Measurements from ENCODE around the gene CC2D2A.

DNA sequence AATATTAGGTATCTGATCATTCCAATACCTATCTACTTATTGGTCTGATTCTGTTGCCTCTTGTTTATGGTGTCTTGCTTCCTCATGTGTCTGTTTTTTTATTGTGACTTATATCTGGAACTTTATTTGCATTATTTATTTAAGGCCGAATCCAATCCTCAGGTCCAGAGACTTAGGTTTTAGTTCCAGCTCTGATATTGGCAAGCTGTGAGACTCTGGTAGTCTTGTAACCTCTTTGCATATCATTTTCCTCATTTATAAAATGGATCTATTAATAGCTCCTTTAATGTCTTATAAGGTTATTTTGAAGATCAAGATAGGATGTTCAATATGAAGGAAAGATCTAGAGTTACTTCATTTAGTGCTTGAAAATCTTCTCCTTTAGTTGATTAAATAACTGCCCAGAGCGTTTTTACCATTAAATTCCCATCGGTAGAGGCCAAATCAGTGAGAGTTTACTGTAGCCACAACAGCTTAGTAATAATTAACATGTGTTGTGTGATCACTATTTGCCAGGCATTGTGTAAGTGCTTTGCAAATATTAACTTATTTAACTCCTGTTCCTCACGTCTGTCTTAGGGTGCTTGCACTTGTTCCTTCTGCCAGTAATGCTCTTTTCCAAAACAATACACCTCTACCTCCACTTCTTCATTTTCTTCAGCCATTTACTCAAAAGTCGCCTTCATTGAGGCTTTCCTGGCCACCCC is 82.2 kb downstream of the CC2D2A start:
- TF ChIP-seq CTCF (IDR thresholded peaks at IDR 0.05 in 2 of 3, conservative IDR thresholded peaks at IDR 0.05 in 1 of 3; ENCODE audit: borderline replicate concordance in 1 of 3, insufficient read depth in 1 of 3, low read depth in 2 of 3, low read length in 2 of 3): no peak
- no peak for TF ChIP-seq MAX (IDR thresholded peaks at IDR 0.05)
- no peak for TF ChIP-seq EZH2 (IDR thresholded peaks at IDR 0.05)
- no peak for TF ChIP-seq ZNF274 (IDR thresholded peaks at IDR 0.05; ENCODE audit: low read depth, low read length)
- no peak for TF ChIP-seq ELF1 (IDR thresholded peaks at IDR 0.05; ENCODE audit: borderline replicate concordance, low read depth)
- no peak for TF ChIP-seq POLR2A (IDR thresholded peaks at IDR 0.05; ENCODE audit: borderline replicate concordance, extremely low read depth, insufficient read depth, insufficient read length)
- TF ChIP-seq EZH2phosphoT487 (IDR thresholded peaks at IDR 0.05; ENCODE audit: borderline replicate concordance): no peak
- TF ChIP-seq, protein P1, sequence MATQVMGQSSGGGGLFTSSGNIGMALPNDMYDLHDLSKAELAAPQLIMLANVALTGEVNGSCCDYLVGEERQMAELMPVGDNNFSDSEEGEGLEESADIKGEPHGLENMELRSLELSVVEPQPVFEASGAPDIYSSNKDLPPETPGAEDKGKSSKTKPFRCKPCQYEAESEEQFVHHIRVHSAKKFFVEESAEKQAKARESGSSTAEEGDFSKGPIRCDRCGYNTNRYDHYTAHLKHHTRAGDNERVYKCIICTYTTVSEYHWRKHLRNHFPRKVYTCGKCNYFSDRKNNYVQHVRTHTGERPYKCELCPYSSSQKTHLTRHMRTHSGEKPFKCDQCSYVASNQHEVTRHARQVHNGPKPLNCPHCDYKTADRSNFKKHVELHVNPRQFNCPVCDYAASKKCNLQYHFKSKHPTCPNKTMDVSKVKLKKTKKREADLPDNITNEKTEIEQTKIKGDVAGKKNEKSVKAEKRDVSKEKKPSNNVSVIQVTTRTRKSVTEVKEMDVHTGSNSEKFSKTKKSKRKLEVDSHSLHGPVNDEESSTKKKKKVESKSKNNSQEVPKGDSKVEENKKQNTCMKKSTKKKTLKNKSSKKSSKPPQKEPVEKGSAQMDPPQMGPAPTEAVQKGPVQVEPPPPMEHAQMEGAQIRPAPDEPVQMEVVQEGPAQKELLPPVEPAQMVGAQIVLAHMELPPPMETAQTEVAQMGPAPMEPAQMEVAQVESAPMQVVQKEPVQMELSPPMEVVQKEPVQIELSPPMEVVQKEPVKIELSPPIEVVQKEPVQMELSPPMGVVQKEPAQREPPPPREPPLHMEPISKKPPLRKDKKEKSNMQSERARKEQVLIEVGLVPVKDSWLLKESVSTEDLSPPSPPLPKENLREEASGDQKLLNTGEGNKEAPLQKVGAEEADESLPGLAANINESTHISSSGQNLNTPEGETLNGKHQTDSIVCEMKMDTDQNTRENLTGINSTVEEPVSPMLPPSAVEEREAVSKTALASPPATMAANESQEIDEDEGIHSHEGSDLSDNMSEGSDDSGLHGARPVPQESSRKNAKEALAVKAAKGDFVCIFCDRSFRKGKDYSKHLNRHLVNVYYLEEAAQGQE (IDR thresholded peaks at IDR 0.05; ENCODE audit: low read depth): no peak
- TF ChIP-seq, protein P2, sequence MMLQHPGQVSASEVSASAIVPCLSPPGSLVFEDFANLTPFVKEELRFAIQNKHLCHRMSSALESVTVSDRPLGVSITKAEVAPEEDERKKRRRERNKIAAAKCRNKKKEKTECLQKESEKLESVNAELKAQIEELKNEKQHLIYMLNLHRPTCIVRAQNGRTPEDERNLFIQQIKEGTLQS (IDR thresholded peaks at IDR 0.05): no peak
